H1 (cell line): ENCODE results near the gene GNG12. TPM values are rescaled to one million over a fixed set of nuclear protein-coding genes. Genes with fewer than 3 reads are reported as not detected.

Experiments used
- BCL11A ChIP-seq, 2 experiments: IDR thresholded peaks; one replicate each; pipeline ENCODE4 v1.6.1; 2011; ENCODE audit warnings: low read depth in 2 of 2, low read length in 2 of 2, mild to moderate bottlenecking in 2 of 2
- CHD1 ChIP-seq: IDR thresholded peaks from 2 replicates; pipeline ENCODE4 v1.6.1; 2012; ENCODE audit warnings: low read depth, low read length, improper control_type of control experiment
- CHD2 ChIP-seq: IDR thresholded peaks from 2 replicates; pipeline ENCODE4 v1.6.1; 2012; ENCODE audit warnings: low read length, improper control_type of control experiment
- CTBP2 ChIP-seq: IDR thresholded peaks from 2 replicates; pipeline ENCODE4 v1.7.0; 2011; ENCODE audit warnings: borderline replicate concordance, mild to moderate bottlenecking, moderate library complexity, mixed read lengths, low read length; ENCODE audit not compliant: insufficient read depth, insufficient read length
- FOSL1 ChIP-seq: IDR thresholded peaks from 2 replicates; pipeline ENCODE4 v1.6.1; 2011; ENCODE audit warnings: mild to moderate bottlenecking, low read depth, low read length, moderate library complexity; ENCODE audit not compliant: insufficient read depth
- HDAC2 ChIP-seq, 2 experiments: fragments of 300-600 bp in 1 of 2; sonication (generic) in 1 of 2; IDR thresholded peaks; 2 replicates each; pipeline ENCODE4 v1.6.1; 2011 to 2012; ENCODE audit warnings: low read depth in 2 of 2, low read length in 2 of 2, mild to moderate bottlenecking in 2 of 2, moderate library complexity in 2 of 2, borderline replicate concordance in 1 of 2, inconsistent platforms in 1 of 2
- JUN ChIP-seq: IDR thresholded peaks from 2 replicates; pipeline ENCODE4 v1.6.1; 2011; ENCODE audit warnings: low read depth, mild to moderate bottlenecking, improper control_type of control experiment, low read length
- KDM1A ChIP-seq: fragments of 200-600, 300-600 bp; sonication (generic); IDR thresholded peaks from 2 replicates; pipeline ENCODE4 v1.7.1; 2016; ENCODE audit warnings: mild to moderate bottlenecking, low read length, borderline replicate concordance
- SAP30 ChIP-seq: fragments of 300-600 bp; sonication (generic); IDR thresholded peaks from 2 replicates; pipeline ENCODE4 v1.7.1; 2012; ENCODE audit warnings: low read length, moderate library complexity, mild to moderate bottlenecking, inconsistent platforms; ENCODE audit not compliant: insufficient read depth, insufficient replicate concordance
- polyA plus RNA-seq, 7 experiments: library from polyadenylated mRNA; depleted of rRNA in 3 of 7; stranded (reverse) in 5 of 7; unstranded in 2 of 7; fragments of >200 nt in 5 of 7; fragments of 200-250 nt in 2 of 7; gene quantifications; 1 replicate in 5 of 7; 2 replicates in 1 of 7; 4 replicates in 1 of 7; pipeline versions ENCODE4 v1.2.1 to v1.2.3, GENCODE V29; 2011 to 2013; ENCODE audit warnings: missing spikeins in 2 of 7, mixed read lengths in 2 of 7
- total RNA-seq: library from RNA; stranded (reverse); fragmentation: NEBNext Ultra II Directional; extraction: Animal tissue kit (Norgen Biotek cat#: 25700); gene quantifications from 2 replicates; pipeline ENCODE4 v1.2.1, GENCODE V29; 2021

GNG12 gene
- total and polyA plus RNA-seq, 2 of the 8 experiments (the other 6 are each of a cell fraction or from before 2014, with no cell fraction given): 11.4 to 35.8 TPM

- TF ChIP-seq HDAC2 (IDR thresholded peaks at IDR 0.05; ENCODE audit: borderline replicate concordance in 1 of 2, low read depth in 2 of 2, low read length in 2 of 2) (no peak), BCL11A (IDR thresholded peaks at IDR 0.05; ENCODE audit: low read depth in 2 of 2, low read length in 2 of 2) (no peak), CHD1 (no peak), CTBP2 (no peak), FOSL1 (no peak), JUN (no peak), KDM1A (no peak), SAP30 (no peak), CHD2 (no peak)
- TF ChIP-seq, all 59 proteins: peak for 0
Measured at GRCh38 chr1:67823615-67824014, 9.7 kb downstream of the GNG12 start (continued).
